ENCODE results near the gene NEUROG1. TPM values are rescaled to one million over a fixed set of nuclear protein-coding genes. Genes with fewer than 3 reads are reported as not detected.

The NEUROG1 gene
- total RNA-seq (2014; rRNA removed; shearing (Covaris generic)), result not detected in 2 replicates

- peak; percentile 26 for DNase-seq (ENCODE audit: low read depth)
These were observed at the start of gene NEUROG1 for GRCh38 chr5:135535820-135536801. Gene NEUROG1 (minus strand): TSS chr5:135535964. CDS start chr5:135535690, 274 bp downstream.

- DNase-seq (ENCODE audit: low read depth), result no peak
These were observed 49.2 kb upstream of the NEUROG1 start for GRCh38 chr5:135584918-135585317.

GRCh38 chr5:135584276-135584675 is 48.5 kb upstream of the NEUROG1 start:
- no peak for DNase-seq (ENCODE audit: low read depth)

- DNase-seq (ENCODE audit: low read depth), result no peak
These were observed 46.5 kb upstream of the NEUROG1 start for GRCh38 chr5:135582099-135582781.

- DNase-seq (ENCODE audit: low read depth), result peak; percentile 82
These were observed 43.0 kb upstream of the NEUROG1 start, which contains the start of gene CXCL14 for GRCh38 chr5:135578685-135579341. Gene CXCL14 (minus strand): TSS chr5:135578991. CDS start chr5:135578778, 213 bp downstream.

GRCh38 chr5:135578305-135578684 is 42.5 kb upstream of the NEUROG1 start:
- no peak for DNase-seq (ENCODE audit: low read depth)

- DNase-seq (ENCODE audit: low read depth), result no peak
These were observed 41.7 kb upstream of the NEUROG1 start for GRCh38 chr5:135577421-135577820.

- peak; percentile 36 for DNase-seq (ENCODE audit: low read depth)
These were observed 40.4 kb upstream of the NEUROG1 start for GRCh38 chr5:135576075-135576599.

- no peak for DNase-seq (ENCODE audit: low read depth)
These were observed 38.7 kb upstream of the NEUROG1 start for GRCh38 chr5:135574493-135574892.

- DNase-seq (ENCODE audit: low read depth), result no peak
These were observed 36.1 kb upstream of the NEUROG1 start for GRCh38 chr5:135571902-135572301.

- DNase-seq (ENCODE audit: low read depth), result no peak
These were observed 35.4 kb upstream of the NEUROG1 start for GRCh38 chr5:135571066-135571609.

GRCh38 chr5:135570453-135570764 is 34.6 kb upstream of the NEUROG1 start:
- no peak for DNase-seq (ENCODE audit: low read depth)

GRCh38 chr5:135569755-135570452 is 34.1 kb upstream of the NEUROG1 start:
- DNase-seq (ENCODE audit: low read depth), result peak; percentile 58

- DNase-seq (ENCODE audit: low read depth), result no peak
These were observed 33.2 kb upstream of the NEUROG1 start for GRCh38 chr5:135568923-135569360.

GRCh38 chr5:135568246-135568645 is 32.5 kb upstream of the NEUROG1 start:
- DNase-seq (ENCODE audit: low read depth), result no peak

GRCh38 chr5:135567661-135568060 is 31.9 kb upstream of the NEUROG1 start:
- DNase-seq (ENCODE audit: low read depth), result no peak

- DNase-seq (ENCODE audit: low read depth), result no peak
These were observed 30.9 kb upstream of the NEUROG1 start for GRCh38 chr5:135566422-135567400.

GRCh38 chr5:135565725-135566421 is 30.1 kb upstream of the NEUROG1 start:
- DNase-seq (ENCODE audit: low read depth), result peak; percentile 74

GRCh38 chr5:135565266-135565665 is 29.5 kb upstream of the NEUROG1 start:
- no peak for DNase-seq (ENCODE audit: low read depth)

Measured in Daoy (cell line).